KMS-11 (cell line): ENCODE data around the gene PAK2.

ENCODE experiments used
- H2AFZ ChIP-seq: fragments of 200-600 bp; sonication (generic); 2 replicates; pipeline ENCODE4 v1.6.1; 2016; ENCODE audit warnings: antibody characterized with exemption, mixed run types, low read depth
- H3K27ac ChIP-seq: fragments of 200-600 bp; sonication (generic); 2 replicates; pipeline ENCODE4 v1.6.1; 2016; ENCODE audit warnings: mild to moderate bottlenecking, mixed run types
- H3K27me3 ChIP-seq: fragments of 200-600 bp; sonication (generic); 2 replicates; pipeline ENCODE4 v1.6.1; 2017; ENCODE audit warnings: mild to moderate bottlenecking, low read depth, mixed run types, moderate library complexity; ENCODE audit not compliant: insufficient read depth
- H3K36me3 ChIP-seq: fragments of 200-600 bp; sonication (generic); 2 replicates; pipeline ENCODE4 v1.6.1; 2017; ENCODE audit warnings: mild to moderate bottlenecking, mixed run types; ENCODE audit not compliant: insufficient read depth
- H3K4me1 ChIP-seq: fragments of 200-600 bp; sonication (generic); 2 replicates; pipeline ENCODE4 v1.6.1; 2016; ENCODE audit warnings: mild to moderate bottlenecking, low read depth, mixed run types; ENCODE audit not compliant: poor library complexity, severe bottlenecking
- H3K4me2 ChIP-seq: fragments of 200-600 bp; sonication (generic); 2 replicates; pipeline ENCODE4 v1.7.0; 2016; ENCODE audit warnings: mild to moderate bottlenecking, mixed run types
- H3K4me3 ChIP-seq: fragments of 200-600 bp; sonication (generic); IDR thresholded peaks from 2 replicates; pipeline ENCODE4 v1.6.1; 2017; ENCODE audit warnings: low read depth, low read length, mixed read lengths; ENCODE audit not compliant: insufficient read depth
- H3K79me2 ChIP-seq: fragments of 200-600 bp; sonication (generic); 2 replicates; pipeline ENCODE4 v1.6.1; 2016; ENCODE audit warnings: low read depth, mixed run types; ENCODE audit not compliant: insufficient read depth
- H3K9ac ChIP-seq: fragments of 200-600 bp; sonication (generic); 2 replicates; pipeline ENCODE4 v1.6.1; 2016; ENCODE audit warnings: mild to moderate bottlenecking, mixed run types
- H4K20me1 ChIP-seq: fragments of 200-600 bp; sonication (generic); 2 replicates; pipeline ENCODE4 v1.6.1; 2016; ENCODE audit warnings: mild to moderate bottlenecking, mixed run types; ENCODE audit not compliant: insufficient read depth
- TF ChIP-seq, protein P1 (sequence below): fragments of 200-600 bp; sonication (generic); conservative IDR thresholded peaks from 2 replicates; pipeline ENCODE4 v1.6.1; 2017; ENCODE audit warnings: low read depth, mild to moderate bottlenecking, antibody characterized with exemption, low read length, moderate library complexity, mixed read lengths

The PAK2 gene

DNA sequence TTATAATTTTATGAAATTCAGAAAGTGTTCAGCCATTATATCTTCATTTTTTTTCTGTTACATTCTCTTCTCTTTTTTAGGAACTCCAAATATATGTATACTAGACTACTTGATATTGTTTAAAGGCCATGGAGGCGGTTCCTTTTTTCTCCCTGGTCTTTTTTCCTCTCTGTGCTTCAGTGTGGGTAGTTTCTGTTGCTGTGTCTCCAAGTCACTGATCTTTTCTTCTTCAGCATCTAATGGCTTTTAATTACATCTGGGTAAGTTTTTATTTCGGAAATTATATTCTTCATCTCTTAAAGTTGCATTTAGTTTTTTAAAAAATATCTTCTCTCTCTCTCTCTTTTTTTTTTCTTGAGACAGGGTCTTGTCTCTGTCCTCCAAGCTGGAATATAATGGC, 18.6 kb upstream of the PAK2 start:
- Histone ChIP-seq H4K20me1 (no peaks in the 10 kb centered on the region), H3K79me2 (no peaks in the 10 kb centered on the region), H3K4me3 (no peak overlapping the region), H3K4me2 (no peak overlapping the region), H2AFZ (no peak overlapping the region), H3K4me1 (no peaks in the 10 kb centered on the region), H3K27me3 (no peaks in the 10 kb centered on the region), H3K9ac (no peak overlapping the region), H3K36me3 (no peaks in the 10 kb centered on the region; the same call in 1 of the 2 replicates), H3K27ac (no peak overlapping the region)
- TF ChIP-seq, protein P1, sequence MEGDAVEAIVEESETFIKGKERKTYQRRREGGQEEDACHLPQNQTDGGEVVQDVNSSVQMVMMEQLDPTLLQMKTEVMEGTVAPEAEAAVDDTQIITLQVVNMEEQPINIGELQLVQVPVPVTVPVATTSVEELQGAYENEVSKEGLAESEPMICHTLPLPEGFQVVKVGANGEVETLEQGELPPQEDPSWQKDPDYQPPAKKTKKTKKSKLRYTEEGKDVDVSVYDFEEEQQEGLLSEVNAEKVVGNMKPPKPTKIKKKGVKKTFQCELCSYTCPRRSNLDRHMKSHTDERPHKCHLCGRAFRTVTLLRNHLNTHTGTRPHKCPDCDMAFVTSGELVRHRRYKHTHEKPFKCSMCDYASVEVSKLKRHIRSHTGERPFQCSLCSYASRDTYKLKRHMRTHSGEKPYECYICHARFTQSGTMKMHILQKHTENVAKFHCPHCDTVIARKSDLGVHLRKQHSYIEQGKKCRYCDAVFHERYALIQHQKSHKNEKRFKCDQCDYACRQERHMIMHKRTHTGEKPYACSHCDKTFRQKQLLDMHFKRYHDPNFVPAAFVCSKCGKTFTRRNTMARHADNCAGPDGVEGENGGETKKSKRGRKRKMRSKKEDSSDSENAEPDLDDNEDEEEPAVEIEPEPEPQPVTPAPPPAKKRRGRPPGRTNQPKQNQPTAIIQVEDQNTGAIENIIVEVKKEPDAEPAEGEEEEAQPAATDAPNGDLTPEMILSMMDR = no peak

DNA sequence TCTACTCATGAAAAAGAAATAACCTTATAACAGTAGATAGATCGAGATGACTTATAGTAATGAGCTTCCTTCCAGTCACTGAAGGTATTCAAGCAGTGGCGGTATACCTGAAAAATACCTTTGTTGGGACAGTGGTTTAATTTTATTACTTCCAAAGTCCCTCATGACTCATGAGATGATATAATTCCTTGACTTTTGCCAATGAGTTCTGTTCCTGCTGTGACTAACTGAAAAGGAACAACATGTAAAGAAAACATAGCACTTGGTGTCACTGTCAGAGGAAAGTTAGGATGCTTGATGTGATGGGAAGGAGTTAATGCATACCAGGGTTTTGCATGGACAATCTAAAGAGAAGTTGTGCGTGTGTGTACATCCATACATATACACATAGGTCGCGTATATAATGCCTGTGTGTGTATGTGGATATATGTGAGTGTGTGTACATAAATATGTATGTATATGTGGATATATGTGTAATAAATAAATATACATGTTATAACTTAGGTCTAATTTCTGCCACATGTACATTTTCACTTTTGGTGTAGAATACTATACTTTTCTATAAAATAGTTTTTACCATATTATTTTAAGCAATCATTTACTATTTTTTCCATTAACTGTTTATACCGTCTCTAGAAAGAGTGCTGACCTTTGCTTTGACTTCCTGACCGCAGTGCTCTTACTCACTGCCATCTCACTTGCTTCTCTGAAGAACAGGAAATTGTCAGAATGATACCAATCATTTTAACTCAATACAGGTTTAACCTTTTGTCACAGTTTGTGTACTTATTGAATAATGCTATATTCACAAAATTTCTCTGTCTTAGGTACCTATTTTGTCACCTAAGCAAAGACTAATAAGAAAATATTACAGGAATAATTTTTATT, 12.6 kb upstream of the PAK2 start:
- H4K20me1 ChIP-seq = no peaks in the 10 kb centered on the region
- no peaks in the 10 kb centered on the region for H3K4me1 ChIP-seq
- H3K79me2 ChIP-seq = no peaks in the 10 kb centered on the region
- no peaks in the 10 kb centered on the region; the same call in 1 of the 2 replicates for H3K36me3 ChIP-seq
- H3K27me3 ChIP-seq = no peaks in the 10 kb centered on the region
- H3K27ac ChIP-seq = no peak overlapping the region
- no peak overlapping the region for H3K9ac ChIP-seq
- no peak overlapping the region for H3K4me2 ChIP-seq
- no peak overlapping the region for H3K4me3 ChIP-seq
- TF ChIP-seq, protein P1 = no peak
- H2AFZ ChIP-seq = no peak overlapping the region

DNA sequence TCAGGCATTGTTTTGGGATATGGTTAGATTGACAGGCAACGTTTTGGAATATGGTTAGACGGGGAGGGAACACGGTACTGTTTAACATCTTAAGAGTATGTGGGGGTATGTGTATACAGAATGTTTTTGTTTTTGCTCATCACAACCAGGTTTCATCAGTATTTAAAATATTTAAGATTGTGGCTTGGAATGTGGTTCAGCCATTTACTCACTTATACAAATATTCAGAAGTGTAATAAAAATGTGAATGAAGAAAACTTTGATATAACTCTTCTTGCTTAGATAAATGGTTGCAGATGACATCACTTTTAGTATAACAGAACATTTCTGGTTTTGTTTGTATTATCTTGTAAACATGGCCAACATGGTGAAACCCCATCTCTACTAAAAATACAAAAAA, 3.9 kb upstream of the PAK2 start:
- Histone ChIP-seq H3K36me3 (0 out of 2 replicates have a peak, but pooled peaks cover 4% of the 10 kb centered on the region), H3K27ac (no peak overlapping the region), H3K4me2 (no peak overlapping the region), H3K4me1 (peaks cover 5% of the 10 kb centered on the region), H3K79me2 (peaks cover 6% of the 10 kb centered on the region), H3K4me3 (no peak overlapping the region), H3K27me3 (no peaks in the 10 kb centered on the region), H4K20me1 (no peaks in the 10 kb centered on the region), H3K9ac (no peak overlapping the region), H2AFZ (no peak overlapping the region)
- TF ChIP-seq, protein P1 = no peak

DNA sequence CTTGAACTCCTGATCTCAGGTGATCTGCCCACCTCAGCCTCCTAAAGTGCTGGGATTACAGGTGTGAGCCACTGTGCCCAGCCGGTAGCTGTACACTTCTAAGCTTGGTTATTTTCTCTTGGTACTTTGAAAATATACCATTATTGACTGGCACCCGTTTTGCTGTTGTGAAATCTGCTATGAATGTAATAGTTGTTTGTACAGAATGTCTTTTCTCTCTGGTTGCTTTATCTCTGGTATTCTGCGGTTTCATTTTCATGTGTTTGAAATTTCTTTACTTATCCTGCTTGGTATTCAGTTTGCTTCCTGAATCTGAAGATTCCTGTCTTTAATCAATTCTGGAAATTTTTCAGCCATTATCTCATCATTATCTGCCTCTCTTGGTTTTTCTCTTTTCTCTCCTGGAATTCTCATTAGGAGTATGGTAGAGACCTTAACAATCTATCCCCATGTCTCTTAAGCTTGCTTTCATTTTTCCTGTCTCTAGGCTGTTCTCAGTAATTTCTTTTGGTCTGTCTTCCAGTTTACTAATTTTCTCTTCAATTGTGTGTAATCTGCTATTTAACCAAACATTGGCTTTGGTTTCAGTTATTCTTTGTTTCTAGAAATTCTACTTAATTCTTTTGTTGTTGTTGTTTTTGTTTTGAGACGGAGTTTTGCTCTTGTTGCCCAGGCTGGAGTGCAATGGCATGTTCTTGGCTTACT, 2.8 kb upstream of the PAK2 start:
- Histone ChIP-seq H3K4me1 (peaks cover 9% of the 10 kb centered on the region), H3K4me3 (no peak overlapping the region)
- TF ChIP-seq, protein P1 = no peak

More for the DNA sequence above, 2.8 kb upstream of the PAK2 start:
- peaks cover 4% of the 10 kb centered on the region; the same call in 1 of the 2 replicates for H4K20me1 ChIP-seq
- no peaks in the 10 kb centered on the region for H3K27me3 ChIP-seq
- H3K27ac ChIP-seq = no peak overlapping the region
- 0 out of 2 replicates have a peak, but pooled peaks cover 4% of the 10 kb centered on the region for H3K36me3 ChIP-seq
- no peak overlapping the region for H2AFZ ChIP-seq
- peaks cover 17% of the 10 kb centered on the region for H3K79me2 ChIP-seq
- no peak overlapping the region for H3K9ac ChIP-seq
- no peak overlapping the region for H3K4me2 ChIP-seq
